ENCODE results near the gene IFIH1. TPM values are rescaled to one million over a fixed set of nuclear protein-coding genes. Genes with fewer than 3 reads are reported as not detected.

Gene IFIH1
- total and polyA plus RNA-seq, 9 of the 15 experiments (the other 6 are each of a cell fraction or from before 2014, with no cell fraction given): 0.15 to 1.2 (median 0.60) TPM; not detected in 1

DNA sequence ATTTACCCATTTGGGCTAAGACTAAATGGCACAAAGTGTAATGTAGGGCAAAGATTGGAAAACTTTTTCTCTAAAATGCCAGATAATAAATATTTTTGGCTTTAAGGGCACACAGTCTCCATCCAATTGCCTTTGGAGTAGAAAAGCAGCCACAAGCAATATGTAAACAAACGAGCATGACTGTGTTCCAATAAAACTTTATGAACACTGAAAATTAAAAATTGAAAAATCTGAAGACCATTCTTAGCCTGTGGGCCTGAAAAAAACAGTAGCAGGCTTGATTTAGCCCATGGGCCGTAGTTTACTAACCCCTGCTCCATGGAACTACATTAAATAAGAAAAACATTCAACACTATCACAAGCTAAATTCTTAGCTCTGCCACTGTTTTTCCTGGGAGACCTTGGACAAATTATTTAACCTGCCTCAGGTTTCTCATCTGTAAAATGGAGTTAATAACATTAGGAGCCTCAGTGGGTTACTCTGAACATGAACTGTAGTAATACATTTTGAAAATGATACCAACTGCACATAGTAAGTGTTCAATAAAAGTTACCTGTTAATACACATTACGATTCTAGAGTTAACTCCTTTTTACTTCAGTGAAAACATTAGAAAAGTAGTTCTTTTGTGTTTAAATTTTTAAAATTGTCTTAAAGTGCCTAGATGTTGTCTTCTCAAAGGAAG is 1.3 kb downstream of the IFIH1 start (continued):
- TF ChIP-seq IFI16 (CRISPR knock-in tag; IDR thresholded peaks at IDR 0.05) (no peak), BCL6 (CRISPR knock-in tag; IDR thresholded peaks at IDR 0.05) (no peak)

DNA sequence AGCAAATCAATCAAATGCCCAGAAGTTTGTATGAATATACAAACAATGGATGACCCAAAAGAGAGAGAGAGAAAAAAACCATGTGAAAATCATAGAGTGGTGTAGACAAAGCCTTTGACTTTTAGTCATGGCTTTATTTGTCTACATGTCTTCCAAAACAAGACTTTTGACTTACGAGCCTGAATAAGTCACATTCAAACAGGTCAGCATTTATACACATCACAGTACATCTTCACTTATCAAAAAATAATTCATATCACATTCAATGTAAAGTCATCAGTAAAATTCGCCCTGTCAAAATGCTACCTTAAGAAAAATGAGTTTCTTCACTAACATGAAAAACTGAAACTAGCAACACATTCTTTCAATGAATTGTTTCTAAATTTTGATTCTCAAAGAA is 1.9 kb downstream of the IFIH1 start:
- POLR2A ChIA-PET: interaction anchor here (0.7 to 1.3 kb wide), 2 partner anchors 8 to 15 kb away, joined by 3 read pairs; no protein-coding TSS in a partner anchor

More for the DNA sequence above, 1.9 kb downstream of the IFIH1 start:
- in situ Hi-C loops (cut with MboI) (loop anchor here (25.0 kb wide), 1 partner anchor 1054 kb away; no protein-coding TSS in a partner anchor), intact Hi-C loops (cut with micrococcal nuclease) (no loop called here)
- no peaks in the 10 kb centered on the region for H3K9me1 ChIP-seq (ENCODE audit: control insufficient read depth, insufficient read depth, low read length)
- no peaks in the 10 kb centered on the region for H3K27me3 ChIP-seq (ENCODE audit: control insufficient read depth in 2 of 2, insufficient read depth in 2 of 2, low read length in 2 of 2)
- no peak for TF ChIP-seq HNRNPK (IDR thresholded peaks at IDR 0.05; ENCODE audit: low read depth, low read length, poor library complexity, severe bottlenecking)
- TF ChIP-seq ZNF316 (IDR thresholded peaks at IDR 0.05): peak; percentile 48; the same call in 1 of the 2 replicates
- no peak overlapping the region for H3K4me3 ChIP-seq
- H3K36me3 ChIP-seq (ENCODE audit: control insufficient read depth, insufficient read depth, low read length): no peaks in the 10 kb centered on the region
- no peak overlapping the region for H3K9ac ChIP-seq (ENCODE audit: insufficient read depth in 1 of 2, low read depth in 2 of 2, low read length in 2 of 2)
- no TSS peak for BruUV-seq (replicated peaks)
- no peak overlapping the region for H3K27ac ChIP-seq (ENCODE audit: extremely low read depth, low read depth, low read length)
- no peak overlapping the region for H3K4me2 ChIP-seq (ENCODE audit: insufficient read depth, low read length)
- peaks cover 0 to 4% of the 10 kb centered on the region in 2 experiments; a peak in 2 of 5 replicates for H3K4me1 ChIP-seq (replicated peaks in 1 of 2; ENCODE audit: control insufficient read depth in 2 of 2, insufficient read depth in 2 of 2, low read length in 2 of 2)
- CTCF ChIA-PET (ENCODE audit: low intra/inter-chr PET ratio): interaction anchor here (0.6 kb wide), 1 partner anchor 57 kb away, joined by 3 read pairs; no protein-coding TSS in a partner anchor
- no peaks in the 10 kb centered on the region for H3K9me3 ChIP-seq (replicated peaks; ENCODE audit: control insufficient read depth, insufficient read depth, low read depth, low read length)
- WGBS (ENCODE audit: insufficient coverage, low coverage, missing lambda C conversion rate): 6% methylated on average over 2 of the region's 2 CpGs
- FAIRE-seq: no peak
- no peak for ATAC-seq
- H4K20me1 ChIP-seq (replicated peaks; ENCODE audit: control insufficient read depth, insufficient read depth, low read length): no peaks in the 10 kb centered on the region
- H3K79me2 ChIP-seq (ENCODE audit: control insufficient read depth, insufficient read depth, low read length): no peaks in the 10 kb centered on the region
- no peak for DNase-seq (ENCODE audit: extremely low read depth in 1 of 4, low spot score in 3 of 4)
- H2AFZ ChIP-seq (ENCODE audit: low read depth, low read length): no peak overlapping the region

Data from K562 (cell line).